Central memory CD8-positive, alpha-beta T cell (primary cell): ENCODE measurements around the gene CLCNKB.

Experiments used
- ATAC-seq: fragments of 150-1000 bp; cut with Tn5 transposase; replicated peaks from 2 replicates; pipeline ENCODE4 v1.10.0; 2022; ENCODE audit warnings: mild to moderate bottlenecking, moderate FRiP score, moderate number of reproducible peaks; ENCODE audit not compliant: poor library complexity, severe bottlenecking; ENCODE audit errors: extremely low read depth
- DNase-seq, 2 donors: peaks; one replicate each; pipeline ENCODE4 v3.0.0; 2021; ENCODE audit warnings: low spot score in 2 of 2
- H3K27ac Mint-ChIP-seq: one replicate; pipeline ENCODE4 v1.8.0; 2022; ENCODE audit warnings: low read depth, mild to moderate bottlenecking, moderate library complexity, mixed read lengths
- H3K27me3 Mint-ChIP-seq: one replicate; pipeline ENCODE4 v1.8.0; 2022; ENCODE audit warnings: mixed read lengths
- H3K36me3 Mint-ChIP-seq: one replicate; pipeline ENCODE4 v1.8.0; 2022; ENCODE audit warnings: mild to moderate bottlenecking, moderate library complexity, mixed read lengths; ENCODE audit not compliant: insufficient read depth
- H3K4me1 Mint-ChIP-seq: one replicate; pipeline ENCODE4 v1.8.0; 2022; ENCODE audit warnings: mixed read lengths
- H3K4me3 Mint-ChIP-seq: one replicate; pipeline ENCODE4 v1.8.0; 2022; ENCODE audit warnings: mild to moderate bottlenecking, moderate library complexity, mixed read lengths
- H3K9me3 Mint-ChIP-seq: one replicate; pipeline ENCODE4 v1.8.0; 2022; ENCODE audit warnings: mixed read lengths

CLCNKB gene

GRCh38 chr1:16071614-16072013, 28.0 kb downstream of the CLCNKB start:
- Mint-ChIP-seq H3K36me3 (peaks cover 3% of the 10 kb centered on the region), H3K4me3 (no peak overlapping the region), H3K9me3 (no peaks in the 10 kb centered on the region), H3K27me3 (no peaks in the 10 kb centered on the region), H3K27ac (no peak overlapping the region), H3K4me1 (peaks cover 28% of the 10 kb centered on the region)
- DNase-seq (no peak), ATAC-seq (no peak)

- Mint-ChIP-seq H3K27ac (no peak overlapping the region), H3K4me3 (no peak overlapping the region), H3K4me1 (peaks cover 28% of the 10 kb centered on the region), H3K27me3 (no peaks in the 10 kb centered on the region), H3K9me3 (no peaks in the 10 kb centered on the region), H3K36me3 (peaks cover 3% of the 10 kb centered on the region)
- ATAC-seq, result no peak
- DNase-seq, result no peak
These were observed 28.5 kb downstream of the CLCNKB start for GRCh38 chr1:16072095-16072494.

GRCh38 chr1:16072616-16073484, 29.3 kb downstream of the CLCNKB start:
- peak overlapping the region; percentile 29 for H3K4me3 Mint-ChIP-seq
- H3K9me3 Mint-ChIP-seq, result no peaks in the 10 kb centered on the region
- DNase-seq, result no peak
- no peak for ATAC-seq
- H3K36me3 Mint-ChIP-seq, result peaks cover 3% of the 10 kb centered on the region
- no peaks in the 10 kb centered on the region for H3K27me3 Mint-ChIP-seq
- peaks cover 28% of the 10 kb centered on the region for H3K4me1 Mint-ChIP-seq
- H3K27ac Mint-ChIP-seq, result no peak overlapping the region

- peak within 1 kb of the TSS; percentile 29 for H3K4me3 Mint-ChIP-seq
- ATAC-seq (peak; percentile 68), DNase-seq (peak in 1 of 2 donors; percentile 25)
- H3K27me3 Mint-ChIP-seq, result no peaks in the 10 kb centered on the region
- no peak within 1 kb of the TSS for H3K27ac Mint-ChIP-seq
- peaks cover 28% of the 10 kb centered on the region for H3K4me1 Mint-ChIP-seq
- no peaks in the 10 kb centered on the region for H3K9me3 Mint-ChIP-seq
- peaks cover 3% of the 10 kb centered on the region for H3K36me3 Mint-ChIP-seq
These were observed 30.0 kb downstream of the CLCNKB start, which contains the start of gene FAM131C for GRCh38 chr1:16073490-16074119. FAM131C (minus strand) TSS chr1:16073651; CDS start chr1:16073442, 209 bp downstream.

GRCh38 chr1:16074217-16074616, 30.6 kb downstream of the CLCNKB start:
- Mint-ChIP-seq H3K9me3 (no peaks in the 10 kb centered on the region), H3K4me3 (peak overlapping the region; percentile 27), H3K27ac (no peak overlapping the region), H3K36me3 (peaks cover 5% of the 10 kb centered on the region), H3K4me1 (peaks cover 34% of the 10 kb centered on the region), H3K27me3 (no peaks in the 10 kb centered on the region)
- DNase-seq (no peak), ATAC-seq (no peak)

- Mint-ChIP-seq H3K4me3 (no peak overlapping the region), H3K27ac (no peak overlapping the region)
These were observed 31.9 kb downstream of the CLCNKB start for GRCh38 chr1:16075337-16076030.

GRCh38 chr1:16076031-16076864, 32.7 kb downstream of the CLCNKB start:
- Mint-ChIP-seq H3K36me3 (peaks cover 2% of the 10 kb centered on the region), H3K9me3 (no peaks in the 10 kb centered on the region), H3K4me1 (peaks cover 22% of the 10 kb centered on the region), H3K27me3 (no peaks in the 10 kb centered on the region), H3K27ac (no peak overlapping the region), H3K4me3 (no peak overlapping the region)
- ATAC-seq (no peak), DNase-seq (no peak)

More at GRCh38 chr1:16075337-16076030, 31.9 kb downstream of the CLCNKB start:
- H3K9me3 Mint-ChIP-seq, result no peaks in the 10 kb centered on the region
- H3K27me3 Mint-ChIP-seq, result no peaks in the 10 kb centered on the region
- peaks cover 30% of the 10 kb centered on the region for H3K4me1 Mint-ChIP-seq
- peaks cover 2% of the 10 kb centered on the region for H3K36me3 Mint-ChIP-seq
- DNase-seq (no peak), ATAC-seq (no peak)

- Mint-ChIP-seq H3K4me3 (no peak overlapping the region), H3K27ac (no peak overlapping the region), H3K9me3 (no peaks in the 10 kb centered on the region), H3K27me3 (no peaks in the 10 kb centered on the region), H3K36me3 (peaks cover 2% of the 10 kb centered on the region), H3K4me1 (peaks cover 20% of the 10 kb centered on the region)
- DNase-seq, result no peak
- ATAC-seq, result no peak
These were observed 33.3 kb downstream of the CLCNKB start for GRCh38 chr1:16076865-16077238.

GRCh38 chr1:16077406-16078245, 34.0 kb downstream of the CLCNKB start:
- H3K27ac Mint-ChIP-seq, result no peak overlapping the region
- peaks cover 2% of the 10 kb centered on the region for H3K36me3 Mint-ChIP-seq
- no peaks in the 10 kb centered on the region for H3K27me3 Mint-ChIP-seq
- no peak for DNase-seq
- H3K4me3 Mint-ChIP-seq, result peak overlapping the region; percentile 36
- no peaks in the 10 kb centered on the region for H3K9me3 Mint-ChIP-seq
- H3K4me1 Mint-ChIP-seq, result peaks cover 20% of the 10 kb centered on the region
- ATAC-seq, result no peak

- Mint-ChIP-seq H3K4me1 (peaks cover 15% of the 10 kb centered on the region), H3K9me3 (no peaks in the 10 kb centered on the region), H3K36me3 (peaks cover 2% of the 10 kb centered on the region), H3K27me3 (no peaks in the 10 kb centered on the region), H3K27ac (peak overlapping the region; percentile 71), H3K4me3 (peak overlapping the region; percentile 68)
- peak; percentile 93 for ATAC-seq
- peak; percentile 55 to 70 for DNase-seq
These were observed 35.5 kb downstream of the CLCNKB start for GRCh38 chr1:16078925-16079656.
